HG03139 (cell line): ENCODE data around the gene TRPV4.

Experiments used
- ATAC-seq: cut with Tn5 transposase; IDR thresholded peaks from one replicate; pipeline ENCODE4 v1.9.1; 2021; ENCODE audit not compliant: unreplicated experiment

TRPV4 gene

DNA sequence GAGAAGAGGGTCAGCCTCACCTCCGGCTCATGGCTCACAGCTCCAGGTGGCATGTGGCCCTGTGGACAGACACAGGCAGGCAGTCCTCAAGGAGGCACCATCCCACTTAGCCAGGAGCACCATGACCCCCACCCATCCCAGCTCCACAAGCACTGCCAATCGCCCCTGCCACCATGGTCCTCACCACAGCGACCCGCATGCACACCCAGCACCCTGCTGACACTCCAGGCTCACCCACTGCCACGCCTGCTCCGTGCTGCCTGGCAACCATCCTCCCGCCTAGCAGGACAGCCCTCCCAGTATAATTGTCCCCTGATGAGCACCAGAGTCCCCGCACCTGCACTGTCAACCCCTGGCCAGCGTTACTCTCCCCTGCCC, 50.9 kb downstream of the TRPV4 start:
- no peak for ATAC-seq

- no peak for ATAC-seq
Measured at GRCh38 chr12:109781668-109782325, 51.4 kb downstream of the TRPV4 start.

DNA sequence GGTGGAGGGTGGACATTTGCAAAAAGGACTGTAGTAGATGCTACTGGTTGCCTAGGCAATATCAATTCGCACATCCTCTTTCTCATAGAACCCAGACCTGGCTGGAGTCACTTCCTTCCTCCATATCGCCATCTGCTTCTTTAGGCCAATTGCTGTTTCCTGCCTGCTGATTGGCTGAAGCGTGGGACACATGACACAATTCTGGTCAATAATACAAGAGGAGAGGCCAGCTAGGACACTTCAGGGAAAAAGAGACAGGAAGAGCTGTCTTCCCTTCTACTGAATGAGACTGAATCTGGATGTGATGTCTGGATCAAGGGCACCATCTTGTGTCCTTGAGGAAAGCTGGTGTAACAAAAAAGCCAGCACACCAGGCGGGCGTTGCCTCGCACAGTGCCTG, 53.8 kb downstream of the TRPV4 start:
- no peak for ATAC-seq

DNA sequence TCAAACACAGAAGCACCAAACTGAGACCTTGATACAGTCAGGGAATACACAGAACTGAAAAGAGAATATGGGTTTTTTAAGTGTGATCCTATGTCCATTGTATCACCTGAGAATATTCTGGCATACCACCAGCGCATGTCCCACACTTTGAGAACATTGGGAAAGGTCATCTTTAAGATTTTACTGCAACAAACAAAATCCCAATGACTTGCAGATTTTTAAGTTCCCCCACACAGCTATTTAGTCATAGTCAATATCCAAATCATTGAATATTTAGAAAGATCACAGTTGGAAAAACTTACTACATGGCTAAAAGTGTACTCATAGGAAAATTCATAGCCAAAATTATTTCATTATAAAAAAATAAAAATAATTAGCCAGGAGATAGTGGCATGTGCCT, 54.5 kb downstream of the TRPV4 start:
- ATAC-seq, result no peak

DNA sequence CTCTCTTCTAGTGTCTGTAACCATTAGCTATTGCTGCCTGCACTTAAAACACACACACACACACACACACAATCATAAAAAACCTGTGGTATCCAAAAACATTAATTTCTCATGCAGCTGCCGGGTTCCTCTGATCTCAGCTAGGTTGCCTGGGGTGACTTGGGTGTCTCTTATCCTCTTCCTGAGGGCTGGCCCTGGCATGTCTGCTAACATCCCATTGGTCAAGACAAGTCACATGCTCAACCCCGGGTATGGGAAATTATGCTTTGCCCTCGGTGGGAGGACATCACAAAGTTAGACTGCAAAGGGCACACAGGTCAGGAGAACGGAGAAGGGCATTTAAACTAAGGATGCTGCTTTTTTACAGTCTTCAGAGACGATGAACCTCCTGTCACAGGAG, 55.7 kb downstream of the TRPV4 start:
- no peak for ATAC-seq

DNA sequence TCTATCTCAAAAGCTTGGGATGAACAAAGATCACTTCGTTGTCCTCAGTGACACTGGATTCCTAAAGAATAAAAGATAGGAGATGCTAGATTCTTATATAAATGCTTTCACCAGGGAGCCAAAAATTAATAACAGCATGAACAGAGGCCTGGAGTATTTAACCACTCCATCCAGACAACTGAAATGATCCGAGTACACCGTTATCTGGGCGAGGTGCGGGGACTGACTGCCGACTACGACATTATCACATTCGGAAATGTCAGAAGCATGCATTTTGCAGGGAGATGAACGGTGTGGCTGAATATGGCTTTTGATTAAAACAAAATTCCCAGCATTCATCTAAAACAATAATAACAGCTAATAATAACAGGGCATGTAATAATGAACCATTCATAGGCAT, 56.6 kb downstream of the TRPV4 start:
- no peak for ATAC-seq

DNA sequence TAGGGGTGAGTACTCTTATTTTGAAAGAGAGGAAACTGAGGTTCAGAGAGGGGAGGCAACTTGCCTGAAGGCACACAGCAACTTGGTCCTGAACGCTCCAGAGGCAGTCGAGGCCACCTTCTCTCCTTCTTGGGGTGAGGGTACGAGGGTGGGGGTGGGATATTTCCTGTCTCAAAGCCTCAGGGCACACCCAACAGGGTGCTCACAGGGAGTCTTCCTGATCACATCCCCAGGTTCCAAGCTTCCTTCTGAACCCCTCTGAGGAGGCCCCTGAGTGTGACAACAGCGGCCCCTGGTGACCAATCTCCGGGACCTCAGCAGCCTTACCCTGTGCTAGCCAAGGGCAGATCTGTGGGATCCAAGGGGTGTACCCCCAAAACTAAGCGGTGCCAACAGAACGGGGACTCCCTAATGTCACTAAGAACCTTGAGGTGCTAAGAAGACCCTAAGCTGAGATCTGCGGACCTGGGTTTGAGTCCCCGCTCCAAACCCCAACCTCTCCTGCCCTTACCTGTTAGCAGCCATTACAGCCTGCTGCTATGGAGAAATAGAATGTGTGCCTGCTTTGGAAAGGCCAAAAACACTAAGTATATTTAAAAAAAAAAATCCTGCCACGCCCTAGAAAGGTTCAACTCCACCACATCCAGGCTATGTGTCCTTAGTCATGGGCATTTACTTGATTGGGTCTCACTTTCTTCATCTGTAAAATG, 57.9 kb downstream of the TRPV4 start:
- ATAC-seq, result no peak

DNA sequence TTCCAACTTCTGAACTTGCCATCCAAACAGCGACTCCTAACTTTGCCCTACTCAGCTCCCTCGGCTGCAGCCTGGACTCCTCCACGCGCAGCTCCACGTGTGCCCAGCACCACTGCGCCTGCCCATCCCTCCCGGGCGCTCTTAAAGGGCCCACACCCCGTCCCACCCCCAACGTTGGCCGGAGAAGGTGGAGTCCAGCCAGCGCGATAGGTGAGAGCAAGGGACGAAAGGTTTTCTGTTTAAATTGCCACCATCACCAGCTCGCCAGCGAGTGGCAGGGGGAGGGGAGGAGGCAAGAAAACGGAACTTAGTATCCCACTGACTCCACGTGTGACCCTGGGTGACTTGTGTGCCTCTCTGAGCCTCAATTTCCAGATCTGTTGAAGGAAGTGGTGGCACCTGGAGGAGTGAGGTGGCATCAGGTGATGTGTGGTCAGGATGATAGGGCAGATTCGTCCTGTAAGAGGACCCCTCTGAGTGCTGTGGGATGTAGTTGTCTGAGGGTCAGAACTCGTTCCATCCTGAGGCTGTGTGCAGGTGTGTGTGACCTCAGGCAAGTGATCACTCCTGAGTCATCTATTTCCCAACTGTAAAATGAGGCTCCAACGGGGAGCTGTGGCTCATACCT, 59.7 kb downstream of the TRPV4 start:
- ATAC-seq, result no peak

- ATAC-seq, result no peak
Measured at GRCh38 chr12:109772622-109773321, 60.4 kb downstream of the TRPV4 start.

- no peak for ATAC-seq
Measured at GRCh38 chr12:109771746-109772621, 61.2 kb downstream of the TRPV4 start.

DNA sequence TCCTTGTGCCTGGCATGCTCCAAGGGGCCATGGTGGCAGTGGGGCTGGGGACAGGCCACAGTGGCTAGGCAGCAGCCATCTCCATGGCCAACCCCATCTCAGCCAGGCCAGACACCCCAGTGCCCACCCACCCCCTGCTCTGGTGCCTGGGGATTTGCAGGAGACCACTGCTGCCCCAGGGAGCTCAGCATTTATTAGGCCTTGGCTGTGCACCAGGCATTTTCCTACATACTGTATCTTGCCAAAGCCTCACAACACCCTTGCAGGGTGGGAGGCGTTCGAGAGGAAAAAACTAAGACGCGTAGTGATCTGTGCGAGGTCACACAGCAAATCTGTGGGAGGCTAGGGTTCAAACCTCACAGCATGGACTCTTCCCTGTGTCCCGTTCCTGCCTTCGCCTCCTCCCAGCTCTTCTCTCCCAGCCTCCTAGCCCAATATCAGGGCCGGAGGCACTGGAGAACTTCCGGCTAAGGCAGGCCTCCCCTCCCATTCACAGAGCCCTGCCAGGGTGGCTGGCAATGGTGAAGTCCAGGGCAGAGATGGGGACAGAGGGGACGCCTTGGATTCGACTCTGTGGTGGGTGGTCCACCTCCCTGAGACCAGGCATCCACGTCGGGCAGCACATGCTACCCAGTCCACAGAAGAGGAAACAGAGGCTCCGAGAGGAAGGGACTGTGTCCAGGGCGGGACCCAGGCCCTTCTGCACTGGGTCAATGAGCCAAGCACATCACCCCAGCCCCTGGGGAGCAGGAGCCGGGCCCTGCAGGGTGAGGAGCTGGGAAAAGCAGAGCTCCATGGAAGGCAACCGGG, 62.1 kb downstream of the TRPV4 start:
- ATAC-seq, result no peak

- no peak for ATAC-seq
Measured at GRCh38 chr12:109770104-109770860, 62.9 kb downstream of the TRPV4 start.

- no peak for ATAC-seq
Measured at GRCh38 chr12:109768901-109769670, 64.1 kb downstream of the TRPV4 start.

GRCh38 chr12:109767991-109768900, 65.0 kb downstream of the TRPV4 start:
- ATAC-seq, result no peak

- no peak for ATAC-seq
Measured at GRCh38 chr12:109767456-109767855, 65.7 kb downstream of the TRPV4 start.

- no peak for ATAC-seq
Measured at GRCh38 chr12:109766251-109766778, 66.9 kb downstream of the TRPV4 start.

DNA sequence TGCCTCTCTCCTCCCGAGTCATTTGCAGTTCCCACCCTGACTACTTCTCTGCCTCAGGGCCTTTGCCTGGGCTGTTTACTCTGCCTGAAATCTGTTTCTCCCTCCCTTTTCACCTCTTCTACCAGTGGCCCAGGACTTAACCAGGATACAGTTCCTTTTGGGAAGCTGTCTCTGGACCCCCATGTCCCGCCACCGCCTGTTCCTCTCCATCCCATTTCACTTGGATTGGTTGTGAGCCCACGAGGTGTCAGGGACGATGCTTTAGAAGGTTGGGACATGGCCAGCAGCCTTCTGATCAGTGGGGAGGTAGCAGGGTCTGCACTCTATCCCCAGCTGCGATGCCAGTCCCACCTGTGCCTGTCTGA, 67.8 kb downstream of the TRPV4 start:
- no peak for ATAC-seq
